ENCODE measurements around the gene HS3ST5.

Gene HS3ST5

GRCh38 chr6:114144887-114145851 lies 197.7 kb downstream of the HS3ST5 start:
- DNase-seq, result no peak

DNA sequence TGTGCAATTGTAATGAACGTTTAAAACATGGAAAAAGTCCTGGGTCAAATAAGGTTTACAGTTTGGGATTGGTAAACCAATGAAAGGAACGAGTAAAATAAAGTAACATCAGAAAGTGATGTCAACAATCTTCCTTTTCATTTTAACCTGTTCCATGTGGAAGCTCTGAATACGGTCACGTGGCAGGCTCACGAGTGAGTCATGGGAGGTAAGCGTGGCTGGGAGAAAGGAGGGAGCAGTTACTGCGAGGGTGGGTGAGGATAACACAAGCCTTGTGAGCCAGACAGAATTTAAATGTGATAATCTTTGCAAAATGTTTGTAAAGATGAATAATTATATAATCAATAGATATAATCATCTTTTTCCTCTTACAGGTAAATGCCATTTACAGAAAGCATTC lies 200.6 kb downstream of the HS3ST5 start:
- no peak for DNase-seq

DNA sequence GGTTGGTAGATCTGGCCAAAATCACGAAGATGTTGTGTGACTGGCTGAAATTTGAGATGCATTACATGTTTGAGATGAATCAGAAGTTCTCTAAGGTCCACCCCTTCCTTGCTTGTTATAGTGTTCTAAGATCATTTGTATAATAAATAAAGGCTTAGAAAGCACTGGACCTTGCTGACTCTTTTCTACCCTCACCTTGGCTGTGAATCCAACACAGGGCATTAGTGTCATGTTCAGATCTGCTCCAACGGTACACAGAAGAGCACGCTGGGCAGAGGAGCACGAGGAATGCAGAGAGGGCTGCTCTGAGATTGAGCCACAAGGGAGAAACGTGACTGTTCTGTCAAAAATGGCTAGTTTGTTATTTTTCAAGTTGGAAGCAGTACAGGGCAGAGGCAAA lies 202.4 kb downstream of the HS3ST5 start:
- no peak for DNase-seq

- DNase-seq, result no peak
Measured at GRCh38 chr6:114138577-114139248, 204.1 kb downstream of the HS3ST5 start.

- DNase-seq, result no peak
Measured at GRCh38 chr6:114135363-114135971, 207.4 kb downstream of the HS3ST5 start.

DNA sequence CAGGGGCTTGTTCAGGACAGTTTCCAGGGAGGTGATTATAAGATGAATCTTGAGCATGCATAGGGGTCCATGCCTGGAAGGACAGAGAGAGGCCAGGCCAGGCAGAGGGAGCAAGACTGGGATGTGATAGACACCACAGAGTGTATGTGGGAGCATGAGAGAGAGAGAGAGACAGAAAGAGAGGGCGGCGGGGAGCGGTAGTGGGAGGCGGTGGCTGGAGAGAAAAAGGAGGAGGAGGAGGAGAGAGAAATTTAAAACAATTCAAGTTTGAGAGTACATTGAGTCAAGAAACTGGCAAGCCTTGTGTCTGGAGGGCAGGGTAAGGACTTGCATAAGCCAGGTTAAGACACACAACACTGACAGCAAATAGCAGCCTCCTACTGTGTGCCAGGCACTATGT lies 209.0 kb downstream of the HS3ST5 start:
- no peak for DNase-seq

DNA sequence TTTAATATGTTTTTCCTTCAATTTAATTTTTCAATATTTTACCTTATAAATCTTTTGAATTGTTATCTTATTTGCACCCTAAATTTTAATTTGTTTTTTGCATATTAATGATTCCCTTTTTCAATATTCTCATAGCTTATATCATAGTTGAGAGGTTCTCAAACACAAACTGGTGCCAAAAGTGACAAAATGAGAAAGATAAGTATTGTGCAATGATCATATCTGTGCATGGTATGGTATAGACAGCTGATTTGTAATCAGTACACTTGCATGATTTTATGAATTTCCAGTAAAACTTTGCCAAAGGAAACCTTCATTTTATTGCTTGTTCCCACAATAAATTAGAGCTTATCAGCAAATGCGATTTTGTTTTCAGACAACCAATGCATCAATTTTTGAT lies 210.9 kb downstream of the HS3ST5 start:
- DNase-seq, result no peak

DNA sequence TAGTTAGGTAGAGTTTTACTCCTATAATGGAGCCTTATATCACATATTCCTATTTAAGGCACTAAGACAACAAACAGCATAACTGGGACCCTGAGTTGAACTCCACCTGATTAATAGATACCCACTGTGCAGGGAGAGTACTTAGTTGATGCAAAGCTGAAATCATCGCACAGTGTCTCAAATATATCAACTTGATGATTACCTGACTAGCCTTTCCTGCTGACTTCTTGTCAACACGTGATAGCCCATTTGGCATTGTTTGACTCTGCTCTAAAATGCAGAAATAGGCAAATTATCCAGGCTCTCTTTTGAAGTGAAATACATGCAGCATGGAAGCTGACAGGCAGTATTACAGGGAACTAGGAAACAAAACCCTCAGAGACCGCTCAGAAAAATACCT lies 217.2 kb downstream of the HS3ST5 start:
- DNase-seq, result no peak

DNA sequence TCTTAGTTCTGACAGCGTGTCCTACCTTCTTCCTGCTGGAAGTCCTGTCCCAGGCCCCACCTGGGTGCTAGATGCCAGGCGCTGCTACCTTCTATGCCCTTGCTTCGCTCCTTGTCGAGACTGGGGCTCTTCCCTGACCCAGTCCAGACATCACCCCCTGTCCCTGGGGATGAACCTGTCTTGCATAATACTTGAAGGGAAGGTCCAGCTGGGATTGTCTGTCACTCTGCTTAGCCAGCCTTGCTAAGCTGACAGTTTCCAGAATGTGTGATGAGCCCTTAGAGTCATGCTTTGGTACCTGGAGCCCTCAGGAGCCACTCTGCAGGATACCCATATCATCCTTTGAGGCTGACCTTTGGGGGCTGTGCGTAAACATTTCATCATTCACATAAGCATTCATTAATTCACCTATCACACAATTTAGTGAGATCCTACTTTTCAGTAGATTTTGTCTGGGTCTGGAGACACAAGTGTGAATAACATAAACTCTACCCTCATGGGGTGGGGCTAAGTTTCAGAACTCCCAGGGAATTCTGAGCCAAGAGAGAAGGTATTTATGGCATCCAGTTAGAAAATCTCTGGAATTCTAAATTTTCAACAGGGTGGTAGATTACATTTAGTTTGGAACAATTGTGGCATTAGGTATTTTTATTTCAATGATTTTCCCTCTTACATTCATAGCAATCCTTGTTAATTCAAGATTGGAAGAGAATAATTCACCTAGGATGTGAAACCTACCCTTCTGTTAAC lies 220.7 kb downstream of the HS3ST5 start:
- no peak for DNase-seq

DNA sequence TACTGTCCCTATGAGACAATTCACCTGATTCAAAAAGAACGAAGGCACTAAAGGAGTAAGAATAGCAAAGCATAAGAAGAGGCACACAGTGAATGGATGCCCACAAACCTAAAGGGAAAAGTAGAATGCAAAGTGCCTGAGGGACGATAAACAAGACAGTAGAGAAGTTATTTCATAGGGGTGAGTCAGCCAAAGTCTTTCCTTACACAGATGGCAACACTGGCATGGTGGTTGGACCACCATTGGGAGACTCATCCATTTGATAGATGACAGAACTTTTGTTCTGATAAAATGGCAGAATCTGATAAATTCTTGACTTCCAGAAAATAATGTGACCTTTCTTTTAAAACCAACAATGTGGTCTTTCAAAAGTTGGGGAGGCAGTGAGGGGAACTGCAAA lies 223.8 kb downstream of the HS3ST5 start:
- no peak for DNase-seq

- no peak for DNase-seq
Measured at GRCh38 chr6:114115652-114116051, 227.2 kb downstream of the HS3ST5 start.

DNA sequence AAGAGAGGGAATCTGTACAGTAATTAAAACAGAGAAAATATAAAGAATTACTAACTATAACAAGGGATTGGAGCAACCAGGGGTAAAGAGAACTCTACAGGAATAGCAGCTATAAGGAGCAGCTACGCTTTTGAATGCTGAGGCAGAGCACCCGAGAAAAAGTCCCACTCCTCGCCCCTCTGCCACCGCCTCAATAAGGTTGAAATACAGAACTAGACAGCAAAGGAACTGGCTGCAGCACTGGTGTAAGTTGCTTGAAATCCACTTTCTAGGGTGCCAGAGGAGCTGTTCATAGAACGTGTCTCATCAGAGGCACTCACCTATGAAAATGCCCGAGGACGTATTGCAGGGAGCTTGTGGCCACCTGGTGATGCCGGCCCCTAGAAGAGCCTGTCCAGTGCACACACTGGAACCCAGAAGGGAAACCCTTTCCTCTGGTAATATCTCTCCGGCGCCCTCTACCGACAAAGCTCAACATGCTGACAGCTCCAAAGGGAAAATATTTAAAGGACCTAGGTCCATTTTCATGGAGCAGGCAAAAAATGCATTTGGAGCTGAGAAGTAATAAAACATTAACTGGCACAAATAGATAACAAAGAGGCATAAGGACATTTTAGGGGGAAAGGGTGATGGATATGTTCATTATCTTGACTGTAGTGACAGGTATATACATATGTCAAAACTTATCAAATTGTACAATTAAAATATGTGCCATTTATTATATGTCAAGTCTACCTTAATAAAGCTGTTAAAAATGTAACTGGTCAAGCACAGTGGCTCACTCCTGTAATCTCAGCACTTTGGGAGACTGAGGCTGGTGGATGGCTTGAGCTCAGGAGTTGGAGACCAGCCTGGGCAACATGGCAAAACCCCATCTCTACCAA lies 234.5 kb downstream of the HS3ST5 start:
- DNase-seq, result peak; percentile 71

- DNase-seq, result no peak
Measured at GRCh38 chr6:114106020-114106419, 236.8 kb downstream of the HS3ST5 start.

GRCh38 chr6:114101255-114101654 lies 241.6 kb downstream of the HS3ST5 start:
- no peak for DNase-seq

- DNase-seq, result no peak
Measured at GRCh38 chr6:114100215-114100994, 242.4 kb downstream of the HS3ST5 start.

DNA sequence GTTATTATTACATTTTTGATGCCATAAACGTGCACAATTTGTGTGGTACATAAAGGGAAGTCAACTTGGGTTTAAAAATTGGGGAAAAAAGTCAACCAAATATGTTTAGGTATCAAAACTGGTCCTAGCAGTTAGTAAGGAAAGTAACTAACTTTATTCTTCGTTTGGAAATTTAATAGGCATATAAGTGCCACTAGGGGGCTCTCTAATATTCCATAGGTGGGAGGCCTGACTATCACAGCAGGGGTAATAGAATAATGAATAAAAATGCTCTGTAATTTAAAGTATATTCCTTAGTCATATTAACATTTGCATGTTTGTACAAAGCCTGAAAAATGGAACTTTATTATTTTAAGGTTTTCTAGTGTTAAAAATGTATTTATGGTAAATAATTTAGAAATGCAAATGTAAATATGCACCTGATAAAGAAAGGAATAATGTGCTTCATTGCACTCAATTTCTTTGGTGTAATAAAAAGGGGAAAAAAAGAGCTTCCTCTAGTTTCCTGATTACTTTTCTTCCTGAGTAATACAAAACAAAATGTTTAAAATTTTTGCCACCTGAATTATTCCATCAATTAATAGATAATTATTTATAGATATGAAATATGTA lies 246.2 kb downstream of the HS3ST5 start:
- DNase-seq, result peak; percentile 24

GRCh38 chr6:114092943-114093342 lies 249.9 kb downstream of the HS3ST5 start:
- no peak for DNase-seq

GRCh38 chr6:114090626-114091025 lies 252.2 kb downstream of the HS3ST5 start:
- DNase-seq, result no peak

GRCh38 chr6:114087496-114087895 lies 255.3 kb downstream of the HS3ST5 start:
- no peak for DNase-seq

DNA sequence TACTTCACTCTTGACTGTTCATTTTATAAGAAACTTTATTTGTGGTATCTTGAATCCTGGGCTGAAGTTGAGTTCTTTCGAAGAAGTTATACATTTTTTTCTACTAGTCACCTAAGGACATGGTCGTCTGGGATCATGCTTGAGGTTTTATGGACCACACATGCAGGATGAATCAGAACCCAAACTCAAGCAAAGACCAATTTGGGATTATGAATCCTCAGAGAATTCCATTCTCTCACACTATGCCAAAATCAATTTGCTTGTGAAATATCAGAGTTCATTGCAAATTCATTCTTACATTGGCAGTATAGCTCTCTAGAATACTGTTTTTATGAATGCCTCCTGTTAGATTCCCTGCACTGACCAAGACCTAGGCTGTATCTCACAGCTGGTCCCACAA lies 257.6 kb downstream of the HS3ST5 start:
- DNase-seq, result no peak
